ENCODE data around the gene RAB5B.

- TF ChIP-seq POLR2A (IDR thresholded peaks at IDR 0.05; ENCODE audit: low read length) (no peak), GATA1 (IDR thresholded peaks at IDR 0.05; ENCODE audit: low read depth, low read length) (no peak)
Measured at GRCh38 chr12:55957106-55957859, 16.6 kb upstream of the RAB5B start.

Data from erythroblast (primary cell).